SK-N-SH treated with all-trans-retinoic acid at 6 μM for 48 hours (cell line): Measurements from ENCODE around the gene TEX14.

Source experiments
- ARNTL ChIP-seq: fragments of 450-650 bp; formaldehyde crosslinking; IDR thresholded peaks from 2 replicates; pipeline ENCODE4 v1.5.0; 2020; ENCODE audit warnings: low read depth, mild to moderate bottlenecking, moderate library complexity, borderline replicate concordance
- CSRNP3 ChIP-seq: fragments of 250-450 bp; sonication (Bioruptor Pico); IDR thresholded peaks from 2 replicates; pipeline ENCODE4 v1.5.1; 2021; ENCODE audit warnings: mild to moderate bottlenecking, moderate library complexity
- PPARA ChIP-seq: fragments of 250-450 bp; sonication (Bioruptor Pico); IDR thresholded peaks from 2 replicates; pipeline ENCODE4 v1.5.0; 2020; ENCODE audit warnings: mild to moderate bottlenecking, borderline replicate concordance
- RARB ChIP-seq: fragments of 250-450 bp; sonication (Bioruptor Pico); IDR thresholded peaks from 2 replicates; pipeline ENCODE4 v1.8.0; 2021; ENCODE audit warnings: mild to moderate bottlenecking, moderate library complexity
- ZFP3 ChIP-seq: fragments of 250-450 bp; sonication (Bioruptor Pico); IDR thresholded peaks from 2 replicates; pipeline ENCODE4 v1.5.0; 2020; ENCODE audit warnings: mild to moderate bottlenecking, moderate library complexity
- ZFP30 ChIP-seq: fragments of 450-650 bp; formaldehyde crosslinking; IDR thresholded peaks from 2 replicates; pipeline ENCODE4 v1.5.0; 2022; ENCODE audit warnings: mild to moderate bottlenecking, moderate library complexity
- ZNF565 ChIP-seq: fragments of 450-650 bp; formaldehyde crosslinking; conservative IDR thresholded peaks from 2 replicates; pipeline ENCODE4 v1.5.0; 2020; ENCODE audit warnings: low read depth, mild to moderate bottlenecking, moderate library complexity
- TF ChIP-seq, protein P1 (sequence below): fragments of 250-450 bp; sonication (Bioruptor Pico); IDR thresholded peaks from 2 replicates; pipeline ENCODE4 v1.8.0; 2021; ENCODE audit warnings: low read depth, mild to moderate bottlenecking, moderate library complexity, borderline replicate concordance
- TF ChIP-seq, protein P2 (sequence below): fragments of 250-450 bp; sonication (Bioruptor Pico); IDR thresholded peaks from 2 replicates; pipeline ENCODE4 v1.5.1; 2020; ENCODE audit warnings: low read depth, mild to moderate bottlenecking, moderate library complexity

- TF ChIP-seq CSRNP3: no peak
- TF ChIP-seq, protein P1, sequence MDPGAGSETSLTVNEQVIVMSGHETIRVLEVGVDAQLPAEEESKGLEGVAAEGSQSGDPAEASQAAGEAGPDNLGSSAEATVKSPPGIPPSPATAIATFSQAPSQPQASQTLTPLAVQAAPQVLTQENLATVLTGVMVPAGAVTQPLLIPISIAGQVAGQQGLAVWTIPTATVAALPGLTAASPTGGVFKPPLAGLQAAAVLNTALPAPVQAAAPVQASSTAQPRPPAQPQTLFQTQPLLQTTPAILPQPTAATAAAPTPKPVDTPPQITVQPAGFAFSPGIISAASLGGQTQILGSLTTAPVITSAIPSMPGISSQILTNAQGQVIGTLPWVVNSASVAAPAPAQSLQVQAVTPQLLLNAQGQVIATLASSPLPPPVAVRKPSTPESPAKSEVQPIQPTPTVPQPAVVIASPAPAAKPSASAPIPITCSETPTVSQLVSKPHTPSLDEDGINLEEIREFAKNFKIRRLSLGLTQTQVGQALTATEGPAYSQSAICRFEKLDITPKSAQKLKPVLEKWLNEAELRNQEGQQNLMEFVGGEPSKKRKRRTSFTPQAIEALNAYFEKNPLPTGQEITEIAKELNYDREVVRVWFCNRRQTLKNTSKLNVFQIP: no peak
- no peak for TF ChIP-seq ARNTL (CRISPR knock-in tag)
- TF ChIP-seq ZFP30 (CRISPR knock-in tag): no peak
- no peak for TF ChIP-seq RARB
- TF ChIP-seq, protein P2, sequence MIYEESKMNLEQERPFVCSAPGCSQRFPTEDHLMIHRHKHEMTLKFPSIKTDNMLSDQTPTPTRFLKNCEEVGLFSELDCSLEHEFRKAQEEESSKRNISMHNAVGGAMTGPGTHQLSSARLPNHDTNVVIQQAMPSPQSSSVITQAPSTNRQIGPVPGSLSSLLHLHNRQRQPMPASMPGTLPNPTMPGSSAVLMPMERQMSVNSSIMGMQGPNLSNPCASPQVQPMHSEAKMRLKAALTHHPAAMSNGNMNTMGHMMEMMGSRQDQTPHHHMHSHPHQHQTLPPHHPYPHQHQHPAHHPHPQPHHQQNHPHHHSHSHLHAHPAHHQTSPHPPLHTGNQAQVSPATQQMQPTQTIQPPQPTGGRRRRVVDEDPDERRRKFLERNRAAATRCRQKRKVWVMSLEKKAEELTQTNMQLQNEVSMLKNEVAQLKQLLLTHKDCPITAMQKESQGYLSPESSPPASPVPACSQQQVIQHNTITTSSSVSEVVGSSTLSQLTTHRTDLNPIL (CRISPR knock-in tag): no peak
- no peak for TF ChIP-seq PPARA (CRISPR knock-in tag)
- TF ChIP-seq ZFP3 (CRISPR knock-in tag): no peak
- no peak for TF ChIP-seq ZNF565 (CRISPR knock-in tag)
Measured at GRCh38 chr17:58640202-58640601, 51.6 kb downstream of the TEX14 start.
